Sigmoid colon (tissue), 4 donors: ENCODE measurements around the gene NFIA.

Source experiments
- CTCF ChIP-seq, 4 experiments: fragments of 450-650 bp in 3 of 4; fragments of 200-600 bp in 1 of 4; IDR thresholded peaks; one replicate each; pipeline ENCODE4 v1.5.1; 2016 to 2019; ENCODE audit warnings: antibody characterized with exemption in 4 of 4, mild to moderate bottlenecking in 3 of 4, moderate library complexity in 2 of 4
- POLR2A ChIP-seq, 2 donors: fragments of 450-650 bp; IDR thresholded peaks; one replicate each; pipeline ENCODE4 v1.6.1; 2016; ENCODE audit warnings: antibody characterized with exemption in 2 of 2, mild to moderate bottlenecking in 2 of 2, moderate library complexity in 2 of 2
- POLR2AphosphoS5 ChIP-seq, 4 donors: sonication (generic); formaldehyde crosslinking; IDR thresholded peaks; one replicate each; pipeline ENCODE4 v1.6.1; 2017; ENCODE audit warnings: antibody characterized with exemption in 4 of 4

GRCh38 chr1:61310057-61310456 is 227.7 kb downstream of the NFIA start:
- TF ChIP-seq POLR2AphosphoS5 (IDR thresholded peaks at IDR 0.05) (no peak), POLR2A (IDR thresholded peaks at IDR 0.05) (no peak), CTCF (IDR thresholded peaks at IDR 0.05) (no peak)
